NT2/D1 (cell line): ENCODE results near the gene SIRT4.

Source experiments
- SUZ12 ChIP-seq: IDR thresholded peaks from 2 replicates; pipeline ENCODE4 v1.6.1; 2011; ENCODE audit not compliant: insufficient read length, insufficient read depth; ENCODE audit errors: extremely low read depth
- YY1 ChIP-seq: IDR thresholded peaks from 2 replicates; pipeline ENCODE4 v1.6.1; 2011; ENCODE audit not compliant: insufficient read length, insufficient read depth
- ZNF274 ChIP-seq: IDR thresholded peaks from 2 replicates; pipeline ENCODE4 v1.6.1; 2011; ENCODE audit warnings: mild to moderate bottlenecking, low read depth, low read length

DNA sequence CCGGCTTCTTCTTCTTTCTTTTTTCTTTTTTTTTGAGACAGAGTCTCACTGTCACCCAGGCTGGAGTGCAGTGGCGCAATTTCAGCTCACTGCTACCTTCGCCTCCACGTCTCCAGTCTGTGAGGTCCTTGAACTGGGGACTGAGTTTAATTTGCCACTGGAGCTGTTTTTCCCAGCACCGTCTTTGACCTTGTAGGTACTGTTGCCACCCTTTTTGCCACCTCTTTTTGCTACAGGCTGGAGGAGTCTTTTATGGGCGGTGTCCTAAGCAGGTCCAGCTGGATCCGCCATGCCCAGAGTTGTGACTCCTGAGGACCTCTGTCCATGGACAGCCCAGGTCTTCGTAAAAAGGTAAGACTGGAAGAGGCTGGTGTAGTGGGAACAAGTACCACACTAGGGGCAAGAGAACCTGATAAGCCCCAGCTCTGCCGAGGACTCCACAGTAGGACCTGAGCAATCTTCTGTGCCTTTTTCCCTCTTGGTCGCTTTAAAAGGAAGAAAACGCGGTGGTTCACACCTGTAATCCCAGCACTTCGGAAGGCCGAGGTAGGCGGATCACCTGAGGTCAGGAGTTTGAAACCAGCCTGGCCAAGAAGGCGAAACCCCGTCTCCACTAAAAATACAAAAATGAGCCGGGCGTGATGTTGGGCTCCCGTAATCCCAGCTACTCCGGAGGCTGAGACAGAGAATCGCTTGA, 11.4 kb upstream of the SIRT4 start:
- TF ChIP-seq SUZ12 (no peak), YY1 (no peak), ZNF274 (no peak)
